T-helper 2 cell treated with Interferon-gamma antibody and Interleukin-4, amounts not matched to agents 100 ng/mL and 5 ng/mL, for 36 hours (primary cell): ENCODE measurements around the gene DNAJC5G. TPM values are rescaled to one million over a fixed set of nuclear protein-coding genes. Genes with fewer than 3 reads are reported as not detected.
"Not testable (repeated sequence)": the region's sequence is repeated elsewhere in the genome, so short reads cannot be mapped to it uniquely, and the experiment has no call there.

Source experiments
- intact Hi-C: fragments of 100-400 bp; cut with micrococcal nuclease; formaldehyde crosslinking; loops from one replicate; pipeline ENCODE4 v1.15.1; 2023
- total RNA-seq: library from RNA; stranded (reverse); gene quantifications from 2 replicates; pipeline ENCODE4 v1.2.3, GENCODE V29; 2022

DNAJC5G gene
- total RNA-seq, 1 donor from 2014 or later, result not detected

- intact Hi-C loops, result no loop called here
Measured at GRCh38 chr2:27251766-27252165, 23.5 kb upstream of the DNAJC5G start.

GRCh38 chr2:27255187-27255586, 20.0 kb upstream of the DNAJC5G start:
- intact Hi-C loops, result no loop called here

GRCh38 chr2:27255660-27256059, 19.6 kb upstream of the DNAJC5G start:
- intact Hi-C loops, result no loop called here

GRCh38 chr2:27256855-27257454, 18.3 kb upstream of the DNAJC5G start:
- intact Hi-C loops, result no loop called here

GRCh38 chr2:27258051-27258450, 17.2 kb upstream of the DNAJC5G start:
- intact Hi-C loops, result no loop called here

- intact Hi-C loops, result loop anchor here (5.0 kb wide), 1 partner anchor 44 kb away; the partner anchor contains the start of gene CAD
Measured at GRCh38 chr2:27261241-27261925, 13.8 kb upstream of the DNAJC5G start.

GRCh38 chr2:27261926-27262298, 13.3 kb upstream of the DNAJC5G start:
- intact Hi-C loops, result loop anchor here (5.0 kb wide), 1 partner anchor 45 kb away; the partner anchor contains the start of gene CAD

GRCh38 chr2:27262379-27263286, 12.6 kb upstream of the DNAJC5G start, which contains the start of gene SLC30A3:
SLC30A3 (minus strand) TSS chr2:27263047; CDS start chr2:27262906, 141 bp downstream.
- intact Hi-C loops, result loop anchor here (5.0 kb wide), 1 partner anchor 45 kb away; the partner anchor contains the start of gene CAD

GRCh38 chr2:27263287-27264252, 11.7 kb upstream of the DNAJC5G start:
- intact Hi-C loops, result loop anchor here (5.0 kb wide), 1 partner anchor 46 kb away; the partner anchor contains the start of gene CAD

- intact Hi-C loops, result loop anchor here (5.0 kb wide), 1 partner anchor 47 kb away; the partner anchor contains the start of gene CAD
Measured at GRCh38 chr2:27264253-27264752, 10.9 kb upstream of the DNAJC5G start.

- intact Hi-C loops, result loop anchor here (5.0 kb wide), 1 partner anchor 48 kb away; the partner anchor contains the start of gene CAD
Measured at GRCh38 chr2:27264753-27265535, 10.3 kb upstream of the DNAJC5G start.

GRCh38 chr2:27265536-27265870, 9.7 kb upstream of the DNAJC5G start:
- intact Hi-C loops, result no loop called here

- intact Hi-C loops, result not testable (repeated sequence)
Measured at GRCh38 chr2:27268296-27268695, 6.9 kb upstream of the DNAJC5G start.

GRCh38 chr2:27270131-27270530, 5.1 kb upstream of the DNAJC5G start:
- intact Hi-C loops, result no loop called here

GRCh38 chr2:27270670-27271069, 4.6 kb upstream of the DNAJC5G start:
- intact Hi-C loops, result no loop called here

GRCh38 chr2:27271631-27272340, 3.4 kb upstream of the DNAJC5G start:
- intact Hi-C loops, result no loop called here

GRCh38 chr2:27272537-27273522, 2.4 kb upstream of the DNAJC5G start:
- intact Hi-C loops, result not testable (repeated sequence)

GRCh38 chr2:27278010-27278409, 2.8 kb downstream of the DNAJC5G start:
- intact Hi-C loops, result no loop called here
